GM21390 (cell line): Measurements from ENCODE around the gene STARD3.
A peak's percentile ranks its signal among the peaks of the same experiment; 100 is the strongest.

Experiments
- ATAC-seq: cut with Tn5 transposase; IDR thresholded peaks from one replicate; pipeline ENCODE4 v1.9.1; 2021; ENCODE audit not compliant: unreplicated experiment

Gene STARD3

DNA sequence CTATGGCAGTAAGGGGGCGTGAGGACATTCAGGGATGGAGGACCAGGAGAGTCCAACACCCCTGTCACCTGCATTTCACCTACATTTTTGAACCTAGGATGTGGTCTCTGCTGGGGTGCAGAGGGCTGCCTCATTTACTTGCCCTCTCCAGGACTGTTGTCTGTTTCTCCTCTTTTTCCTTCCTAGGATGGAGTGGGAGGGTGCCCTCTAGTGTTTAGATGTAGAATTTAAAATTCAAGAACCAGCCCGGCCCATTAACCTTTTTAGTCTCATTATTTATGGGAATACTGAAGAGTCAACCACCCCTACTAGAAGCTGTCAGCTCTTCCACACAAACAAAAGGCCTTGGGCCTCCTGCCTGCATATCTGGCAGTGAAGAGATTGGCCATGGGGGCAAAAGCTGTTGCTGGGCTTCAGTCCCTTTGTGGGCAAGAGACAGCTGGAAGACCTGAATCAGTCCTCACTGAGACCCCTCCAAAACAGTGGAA is 2.5 kb upstream of the STARD3 start:
- no peak for ATAC-seq

DNA sequence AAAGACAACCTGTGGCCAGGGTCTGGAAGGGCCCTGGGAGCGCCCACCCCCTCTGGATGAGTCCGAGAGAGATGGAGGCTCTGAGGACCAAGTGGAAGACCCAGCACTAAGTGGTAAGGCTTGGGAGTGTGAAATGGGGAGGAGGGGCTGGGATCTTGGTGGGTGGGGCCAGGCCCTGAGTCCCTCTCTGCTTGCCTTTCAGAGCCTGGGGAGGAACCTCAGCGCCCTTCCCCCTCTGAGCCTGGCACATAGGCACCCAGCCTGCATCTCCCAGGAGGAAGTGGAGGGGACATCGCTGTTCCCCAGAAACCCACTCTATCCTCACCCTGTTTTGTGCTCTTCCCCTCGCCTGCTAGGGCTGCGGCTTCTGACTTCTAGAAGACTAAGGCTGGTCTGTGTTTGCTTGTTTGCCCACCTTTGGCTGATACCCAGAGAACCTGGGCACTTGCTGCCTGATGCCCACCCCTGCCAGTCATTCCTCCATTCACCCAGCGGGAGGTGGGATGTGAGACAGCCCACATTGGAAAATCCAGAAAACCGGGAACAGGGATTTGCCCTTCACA is 1.2 kb upstream of the STARD3 start:
- ATAC-seq: no peak

DNA sequence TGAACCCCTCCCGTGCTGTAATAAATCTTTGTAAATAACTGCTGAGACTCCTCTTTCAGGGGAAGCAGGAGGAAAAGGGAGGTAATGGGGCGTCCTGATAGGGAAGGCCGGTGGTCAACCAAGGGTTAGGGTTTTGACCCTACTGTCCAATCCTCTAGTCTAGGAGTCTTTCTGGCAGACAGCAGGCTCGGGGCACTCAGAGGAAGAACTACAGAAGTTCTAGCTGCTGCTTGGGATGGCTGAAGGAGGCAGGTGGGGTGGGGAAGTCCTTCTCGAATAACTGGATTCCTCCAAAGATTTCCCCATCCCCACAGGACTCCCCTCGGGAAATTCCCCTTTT is 387 bp upstream of the STARD3 start:
- peak; percentile 10 for ATAC-seq

DNA sequence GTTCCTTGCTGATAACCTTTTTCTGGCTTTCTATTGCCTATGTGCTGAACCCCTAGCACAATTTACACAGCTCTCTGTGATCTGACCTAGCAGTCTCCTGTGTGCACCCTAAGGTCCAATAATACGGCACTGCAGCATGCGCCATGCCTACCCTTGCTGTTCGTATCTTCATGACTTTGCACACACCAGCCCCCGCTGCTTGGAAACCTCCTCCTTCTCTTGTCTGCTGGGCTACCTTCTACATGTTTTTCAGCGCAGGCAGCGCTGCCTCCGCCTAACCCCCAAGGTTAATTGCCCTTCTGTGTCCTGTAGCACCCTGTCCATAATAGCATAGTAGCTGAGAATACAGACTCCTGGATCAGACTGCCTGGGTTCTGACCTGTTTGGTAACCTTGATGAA is 1.4 kb downstream of the STARD3 start:
- ATAC-seq: no peak

DNA sequence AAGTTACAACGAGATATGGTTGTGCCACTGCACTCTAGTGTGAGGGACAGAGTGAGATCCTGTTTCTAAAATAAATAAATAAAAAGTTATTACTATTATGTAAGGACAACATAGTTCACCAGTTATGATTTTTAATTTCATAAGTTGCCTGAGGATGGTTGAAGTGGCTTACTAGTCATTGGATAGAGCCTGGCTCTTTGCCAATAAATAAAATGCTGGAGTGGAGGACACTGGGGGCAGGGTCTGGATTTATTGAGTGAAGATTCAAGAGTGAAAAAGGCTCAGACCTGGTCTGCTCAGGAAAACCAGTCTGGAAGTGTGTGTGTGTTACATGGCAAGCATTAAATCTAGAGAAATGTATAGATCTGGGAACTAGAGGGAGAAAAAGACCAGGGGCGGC is 2.1 kb downstream of the STARD3 start:
- no peak for ATAC-seq

DNA sequence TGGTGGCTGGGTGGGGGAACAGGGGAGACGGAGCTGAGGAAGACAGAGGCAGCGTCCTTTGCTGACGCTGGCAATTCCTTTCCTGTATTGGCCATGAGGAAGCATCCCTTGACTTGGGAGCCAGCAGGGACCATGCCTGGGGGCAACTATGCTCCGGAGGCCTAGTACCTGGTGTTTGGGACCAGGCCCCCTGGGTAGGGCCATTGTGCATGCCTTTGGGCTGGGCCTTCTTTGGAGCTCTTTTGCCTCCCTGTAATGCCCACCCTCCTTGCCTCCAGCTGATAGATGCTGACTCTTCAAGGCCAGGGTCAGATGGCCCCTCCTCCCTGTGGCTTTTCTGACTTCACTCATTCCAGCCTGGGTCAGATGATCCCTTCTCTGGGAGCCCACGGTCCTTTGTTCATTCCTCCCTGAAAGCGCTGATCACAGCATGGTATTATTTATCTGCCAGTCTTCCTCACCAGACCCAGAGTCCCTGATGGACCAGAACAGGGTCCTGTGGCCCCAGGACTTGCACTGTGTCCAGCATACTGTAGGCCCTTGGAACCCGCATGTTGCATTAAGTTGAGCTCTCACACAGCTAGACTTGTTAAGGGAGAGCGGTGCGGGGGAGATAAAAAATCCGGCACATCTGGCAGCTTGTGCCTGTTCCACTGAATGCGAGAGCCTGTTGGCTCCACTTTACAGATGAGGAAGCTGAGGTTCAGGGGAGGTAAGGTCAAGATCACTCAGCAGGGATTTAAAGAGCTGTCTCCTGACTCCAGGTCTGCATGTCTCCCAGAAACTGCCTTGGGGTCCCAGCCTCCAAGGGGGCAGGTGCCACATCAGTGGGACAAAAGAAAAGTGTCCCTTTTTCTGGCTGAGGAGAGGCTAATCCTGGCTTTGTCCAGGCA is 2.9 kb downstream of the STARD3 start:
- ATAC-seq: no peak

DNA sequence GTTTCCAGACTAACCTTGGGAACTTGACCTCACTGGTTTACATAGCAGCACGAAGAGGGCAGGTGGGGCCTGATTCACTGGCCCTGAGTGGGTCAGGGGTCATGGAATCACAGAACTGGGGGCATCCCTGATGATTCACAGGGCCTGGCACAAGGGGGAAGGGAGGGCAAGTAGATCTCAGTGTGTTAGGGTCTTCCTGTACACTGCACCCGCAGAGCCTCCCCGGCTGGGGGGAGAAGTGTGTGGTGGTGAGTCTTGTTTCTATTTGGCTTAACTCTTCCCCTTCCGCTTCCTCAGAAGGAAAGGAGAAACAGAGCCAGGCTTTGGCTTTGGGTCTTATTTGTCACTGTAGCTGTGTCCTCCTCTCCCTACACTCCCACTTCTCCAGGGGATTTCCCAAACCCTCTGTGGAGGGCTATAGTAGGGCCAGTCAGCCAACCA is 3.7 kb downstream of the STARD3 start:
- no peak for ATAC-seq

DNA sequence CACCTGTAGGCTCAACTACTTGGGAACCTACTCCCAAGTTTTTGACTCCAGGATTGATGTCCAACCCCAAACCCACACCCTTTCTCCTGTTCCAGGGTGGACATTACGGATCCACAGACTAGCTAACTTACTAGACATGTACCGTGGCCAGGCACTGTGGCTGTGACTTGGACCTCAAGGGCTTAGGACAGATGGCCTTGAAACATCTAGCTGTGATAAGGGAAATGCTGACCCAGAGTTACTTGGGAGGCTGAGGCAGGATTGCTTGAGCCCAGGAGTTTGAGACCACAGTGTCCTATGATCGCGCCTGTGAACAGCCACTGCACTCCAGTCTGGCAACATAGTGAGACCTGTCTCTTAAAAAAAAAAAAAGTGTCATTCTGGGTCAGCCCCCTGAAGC is 4.2 kb downstream of the STARD3 start:
- ATAC-seq: no peak

DNA sequence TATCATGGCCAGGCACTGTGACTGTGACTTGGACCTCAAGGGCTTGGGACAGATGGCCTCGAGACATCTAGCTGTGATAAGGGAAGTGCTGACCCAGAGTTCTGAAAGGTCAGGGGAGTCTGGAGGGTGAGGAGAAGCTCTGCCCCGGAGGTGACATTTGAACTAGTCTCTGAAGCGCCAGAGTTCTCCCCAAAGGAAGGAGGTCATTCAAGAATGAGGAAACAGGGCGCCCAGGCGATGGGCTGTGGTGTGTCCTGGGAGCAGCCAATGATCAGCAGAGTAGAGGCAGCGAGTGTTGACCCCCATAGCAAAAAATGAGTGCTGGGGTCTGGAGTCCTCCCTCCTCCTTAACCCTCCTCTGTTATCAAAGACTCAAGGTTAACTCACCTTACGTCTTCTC is 4.9 kb downstream of the STARD3 start:
- no peak for ATAC-seq

DNA sequence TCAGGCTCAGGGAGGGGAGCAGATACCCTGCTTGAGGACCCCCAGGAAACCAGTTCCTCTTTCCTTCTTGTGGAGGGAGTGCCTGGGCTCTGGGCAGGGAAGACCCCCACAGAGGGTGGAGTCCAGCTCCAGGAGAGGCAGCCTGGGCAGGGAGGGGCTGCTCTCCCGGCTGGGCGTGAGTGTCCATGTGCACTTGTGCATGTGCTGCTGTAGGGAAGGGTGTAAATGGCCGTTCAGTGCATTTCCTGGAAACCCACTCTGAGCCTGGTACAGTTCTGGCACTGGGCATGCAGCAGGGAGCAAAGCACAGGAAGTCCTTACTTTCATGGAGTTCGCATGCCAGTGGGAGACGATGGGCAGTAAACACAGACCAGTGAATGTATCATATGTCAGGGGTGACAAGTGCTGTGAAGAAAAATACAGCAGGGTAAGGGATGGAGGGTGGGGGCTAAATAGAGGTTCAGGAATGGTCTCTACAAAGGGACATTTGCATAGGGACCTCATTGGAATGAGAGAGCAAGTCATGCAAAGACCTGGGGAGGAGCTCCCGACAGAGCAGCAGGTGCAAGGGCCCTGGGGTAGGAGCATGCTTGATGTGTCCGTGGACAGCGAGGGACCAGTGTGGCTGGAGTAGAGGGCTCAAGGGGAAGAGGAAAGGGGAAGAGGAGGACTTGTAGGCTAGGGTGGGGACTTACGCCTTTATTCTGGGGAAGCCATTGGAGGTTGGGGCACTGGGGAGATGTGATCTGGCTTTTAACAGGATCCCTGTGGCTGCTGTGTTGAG is 5.5 kb downstream of the STARD3 start:
- no peak for ATAC-seq

DNA sequence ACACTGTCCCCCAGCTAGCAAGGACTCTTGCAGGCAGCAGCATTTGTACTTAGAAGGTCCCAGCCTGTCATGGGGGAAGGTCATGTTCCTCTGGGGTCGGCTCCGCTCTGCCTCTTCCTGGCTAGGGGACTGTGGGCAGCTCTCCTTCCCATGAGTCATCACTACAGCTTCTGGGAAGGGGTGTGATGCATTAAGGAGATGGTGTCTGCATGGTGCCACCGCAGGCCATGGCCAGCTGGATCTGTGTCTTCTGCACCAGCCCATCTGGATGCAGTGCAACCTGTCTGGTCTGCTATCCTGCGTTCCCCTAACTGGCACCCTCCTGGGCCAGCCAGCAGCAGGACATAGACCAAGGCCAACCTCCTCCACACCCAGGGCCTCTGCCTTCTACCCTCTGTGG is 6.3 kb downstream of the STARD3 start:
- ATAC-seq: no peak

DNA sequence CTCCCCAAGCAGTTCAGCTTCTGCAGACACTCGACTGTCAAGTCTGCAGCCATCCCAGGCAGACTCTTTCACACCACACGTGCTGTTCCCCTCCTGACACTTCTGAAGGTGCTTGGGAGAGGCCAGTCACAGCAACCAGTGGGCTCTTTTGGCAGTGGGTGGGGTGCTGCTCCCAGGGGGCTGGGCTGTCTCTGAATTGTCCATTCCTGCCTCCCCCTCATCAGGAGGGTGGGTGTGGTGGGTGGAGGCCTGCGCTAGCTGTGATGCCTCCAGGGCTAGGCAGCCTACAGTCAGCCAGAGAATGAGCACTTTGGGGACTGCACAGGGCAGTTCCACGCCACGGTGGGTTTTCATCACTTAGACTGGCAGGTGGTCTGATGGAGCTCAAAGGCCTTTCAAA is 10.3 kb downstream of the STARD3 start:
- ATAC-seq: no peak

DNA sequence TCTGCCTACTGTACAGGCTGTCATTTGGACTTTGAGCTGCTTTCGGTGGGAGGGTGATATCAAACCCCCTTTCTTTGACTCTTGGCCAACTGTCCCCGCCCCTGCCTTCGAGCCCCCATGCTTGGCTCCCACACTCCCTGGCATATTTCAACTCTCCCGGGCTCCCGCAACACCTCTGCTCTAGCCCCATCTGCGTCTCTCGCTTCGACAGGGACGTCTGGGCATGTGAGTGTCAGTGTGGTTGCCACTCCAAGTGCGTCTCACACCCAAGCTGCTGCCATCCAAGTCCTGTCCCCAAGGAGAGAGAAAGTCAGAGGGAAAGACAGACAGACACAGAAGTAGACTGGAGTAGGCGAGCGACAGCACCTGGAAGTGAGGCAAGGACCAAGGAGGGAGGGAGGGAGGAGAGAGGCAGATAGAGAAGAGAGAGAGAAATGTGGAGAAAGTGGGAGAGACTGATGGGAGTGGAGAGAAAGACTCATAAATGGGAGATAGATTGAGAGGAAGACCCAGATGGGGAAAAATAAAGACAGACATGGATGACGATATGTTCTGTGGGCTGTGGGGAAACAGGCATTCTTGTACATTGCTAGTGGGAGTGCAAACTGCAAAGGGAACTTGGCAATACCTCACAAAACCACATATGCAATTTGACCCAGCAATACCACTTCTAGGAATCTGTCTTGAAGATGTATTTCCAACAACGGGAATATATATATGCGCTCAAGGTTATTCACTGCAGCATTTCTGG is 11.8 kb downstream of the STARD3 start:
- no peak for ATAC-seq

DNA sequence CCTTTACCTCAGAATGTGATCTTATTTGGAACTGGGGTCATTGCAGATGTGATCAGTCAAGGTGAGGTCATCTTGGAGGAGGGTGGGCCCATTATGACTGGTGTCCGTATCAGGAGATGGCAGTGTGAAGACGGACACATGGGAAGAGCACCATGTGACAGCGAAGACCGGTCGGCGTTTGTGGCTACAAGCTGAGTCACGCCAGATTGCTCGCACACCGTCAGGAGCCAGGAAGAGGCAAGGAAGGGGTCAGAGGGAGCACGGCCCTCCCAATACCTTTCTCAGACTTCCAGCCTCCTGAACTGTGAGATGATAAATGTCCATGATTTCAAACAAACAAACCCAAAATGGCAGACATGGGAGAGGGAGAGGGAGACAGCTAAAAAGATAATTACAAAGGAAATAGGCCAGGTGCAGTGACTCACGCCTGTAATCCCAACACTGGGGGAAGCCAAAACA is 13.2 kb downstream of the STARD3 start:
- no peak for ATAC-seq

DNA sequence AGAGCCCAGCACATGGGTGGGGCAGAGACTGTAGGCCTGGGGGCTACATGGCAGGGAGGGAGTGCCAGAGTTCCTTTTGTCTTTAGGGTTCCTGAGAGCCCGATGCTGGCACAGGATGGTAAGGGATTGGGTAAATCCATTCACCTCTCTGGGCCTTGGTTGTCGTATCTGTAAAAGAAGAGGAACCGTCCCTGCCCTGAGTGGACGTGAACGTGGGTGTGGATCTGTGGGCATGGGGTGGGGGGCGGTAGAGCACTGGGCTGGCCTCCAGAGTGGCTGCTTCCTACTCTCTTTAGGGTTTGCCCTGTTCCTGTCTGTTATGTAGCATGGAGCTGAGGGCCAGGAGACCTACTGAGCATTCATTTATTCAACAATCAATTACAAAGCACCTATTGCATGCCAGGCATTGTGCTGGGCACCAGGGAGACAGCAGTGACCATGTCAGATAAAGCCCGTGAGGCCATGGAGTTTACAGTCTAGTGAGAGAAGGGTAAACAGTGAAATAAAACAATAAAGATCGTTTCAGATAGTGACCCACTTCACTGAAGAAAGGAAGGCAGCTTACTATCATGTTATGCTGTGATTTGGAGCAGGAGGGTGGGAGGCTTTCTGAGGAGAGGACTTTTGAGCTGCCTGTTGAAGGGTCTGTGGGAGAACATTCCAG is 15.1 kb downstream of the STARD3 start:
- ATAC-seq: no peak

DNA sequence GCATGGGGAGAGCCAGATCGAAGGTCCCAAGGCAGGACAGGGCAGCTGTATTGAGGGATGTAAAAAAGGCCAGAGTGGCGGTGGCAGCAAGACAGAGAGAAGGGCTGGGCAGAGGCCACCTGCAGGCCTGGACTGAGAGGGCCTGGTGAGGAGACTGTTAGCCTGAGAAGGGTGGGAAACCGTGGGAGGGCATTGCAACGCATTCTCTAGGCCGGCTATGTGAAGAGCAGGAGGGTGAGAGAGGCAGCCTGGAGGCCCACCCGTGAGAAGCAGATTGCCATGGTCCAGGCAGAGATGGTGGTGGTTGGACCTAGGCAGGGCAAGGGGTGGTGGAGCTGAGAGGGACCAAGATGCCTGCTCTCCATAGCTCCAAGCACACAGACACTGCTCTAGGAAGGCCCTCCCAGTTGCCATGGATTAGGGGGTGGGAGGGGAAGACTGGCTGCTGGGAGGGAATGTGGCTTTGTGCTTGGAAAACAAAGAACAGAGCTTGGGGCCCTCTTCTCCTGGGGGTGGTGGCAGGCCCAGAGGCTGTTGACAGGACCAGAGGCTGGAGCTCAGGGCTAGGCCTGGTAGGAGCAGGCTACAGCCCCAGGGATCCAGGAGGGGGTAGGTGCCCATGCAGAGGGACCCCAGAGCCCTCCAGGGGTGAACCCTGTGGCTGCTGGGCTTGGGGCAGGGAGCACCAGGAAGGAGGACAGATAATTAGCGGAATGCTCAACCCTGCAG is 15.8 kb downstream of the STARD3 start:
- no peak for ATAC-seq

DNA sequence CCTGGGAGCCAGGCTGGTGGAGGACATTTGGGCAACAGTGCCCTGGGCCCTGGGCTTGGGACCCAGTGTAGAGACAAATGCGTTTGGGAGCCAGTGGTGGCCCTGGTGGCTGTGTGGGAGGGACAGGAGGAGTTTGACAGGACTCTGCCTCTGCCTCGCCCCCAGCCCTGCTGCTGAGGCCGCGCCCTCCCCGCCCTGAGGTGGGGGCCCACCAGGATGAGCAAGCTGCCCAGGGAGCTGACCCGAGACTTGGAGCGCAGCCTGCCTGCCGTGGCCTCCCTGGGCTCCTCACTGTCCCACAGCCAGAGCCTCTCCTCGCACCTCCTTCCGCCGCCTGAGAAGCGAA is 16.3 kb downstream of the STARD3 start:
- ATAC-seq: no peak

DNA sequence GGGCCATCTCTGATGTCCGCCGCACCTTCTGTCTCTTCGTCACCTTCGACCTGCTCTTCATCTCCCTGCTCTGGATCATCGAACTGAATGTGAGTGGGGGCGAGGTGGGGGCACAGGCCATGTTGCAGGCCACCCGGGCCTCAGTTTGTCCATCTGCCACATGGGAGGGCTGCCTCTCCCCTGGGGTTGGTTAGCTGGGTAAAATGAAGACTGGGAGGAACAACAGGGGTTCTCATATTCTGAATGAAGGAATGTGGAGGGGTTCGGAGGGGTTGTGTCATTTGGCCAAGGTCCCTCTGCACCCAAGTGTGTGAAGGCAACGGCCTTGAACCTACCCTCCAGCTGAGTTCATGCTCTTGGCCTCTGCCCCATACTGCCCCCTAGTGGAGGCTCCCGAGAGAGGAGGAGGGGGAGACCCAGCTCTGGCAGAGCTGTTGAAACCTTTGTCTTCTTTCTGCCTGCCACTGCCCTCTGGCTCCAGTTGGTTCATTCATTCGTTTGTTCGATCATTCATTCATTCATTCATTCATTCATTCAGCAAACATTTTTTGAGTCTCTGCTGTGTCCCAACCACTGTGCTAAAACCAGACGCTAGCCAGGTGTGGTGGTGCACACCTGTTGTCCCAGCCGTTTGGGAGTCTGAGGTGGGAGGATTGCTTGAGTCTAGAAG is 16.9 kb downstream of the STARD3 start:
- no peak for ATAC-seq

DNA sequence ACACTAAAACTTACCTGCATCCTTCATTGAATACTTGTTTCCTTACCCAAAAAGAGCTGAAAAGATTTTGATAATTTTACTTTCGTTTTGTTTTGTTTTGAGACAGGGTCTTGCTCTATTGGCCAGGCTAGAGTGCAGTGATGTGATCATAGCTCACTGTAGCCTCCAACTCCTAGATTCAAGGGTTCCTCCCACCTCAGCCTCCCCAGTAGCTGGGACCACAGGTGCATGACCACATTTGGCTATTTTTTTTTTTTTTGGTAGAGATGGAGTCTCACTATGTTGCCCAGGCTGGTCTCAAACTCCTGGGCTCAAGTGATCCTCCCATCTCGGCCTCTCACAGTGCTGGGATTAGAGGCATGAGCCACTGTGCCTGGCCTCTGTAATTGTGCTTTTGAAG is 18.2 kb downstream of the STARD3 start:
- no peak for ATAC-seq
